DMS53 treated with DMSO at 0.1 percent for 48 hours (cell line): ENCODE results near the gene TOR3A.

Experiments
- DNase-seq: peaks from one replicate; lab custom pipeline; 2025; ENCODE audit not compliant: unreplicated experiment; lab: John Stamatoyannopoulos, UW

Gene TOR3A

GRCh38 chr1:179143322-179143721, 61.5 kb downstream of the TOR3A start:
- DNase-seq, result no peak

- no peak for DNase-seq
Observed at GRCh38 chr1:179144626-179145025, 62.8 kb downstream of the TOR3A start.

DNA sequence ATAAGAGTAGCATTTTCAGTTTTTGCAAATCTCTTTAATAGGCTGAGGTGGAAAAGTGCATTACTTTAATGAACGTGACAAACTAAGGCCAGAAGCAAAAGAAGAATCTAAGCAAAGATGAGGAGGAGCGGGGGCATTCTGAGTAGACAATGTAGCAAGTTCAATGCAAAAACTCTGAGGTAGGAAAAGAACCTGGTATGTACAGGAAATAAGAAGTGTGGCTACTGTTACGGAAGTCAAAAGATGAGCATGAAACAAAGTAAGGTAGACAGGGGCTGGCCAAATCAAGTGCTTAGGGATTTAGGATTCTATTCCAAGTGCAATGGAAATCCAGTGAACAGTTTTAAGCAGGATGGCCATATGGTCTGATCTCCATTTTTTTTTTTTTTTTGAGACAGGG, 63.7 kb downstream of the TOR3A start:
- DNase-seq, result no peak
